HEK293T (cell line): ENCODE data around the gene KCNK16.

Experiments used
- ARNT ChIP-seq: fragments of 450-650 bp; IDR thresholded peaks from 2 replicates; pipeline ENCODE4 v1.6.1; 2017; ENCODE audit warnings: mild to moderate bottlenecking
- BHLHE40 ChIP-seq: fragments of 450-650 bp; IDR thresholded peaks from 2 replicates; pipeline ENCODE4 v1.6.1; 2016; ENCODE audit warnings: mild to moderate bottlenecking, moderate library complexity, borderline replicate concordance
- CTBP1 ChIP-seq: fragments of 450-650 bp; IDR thresholded peaks from 2 replicates; pipeline ENCODE4 v1.6.1; 2016; ENCODE audit warnings: borderline replicate concordance
- ELF4 ChIP-seq: fragments of 450-650 bp; IDR thresholded peaks from 2 replicates; pipeline ENCODE4 v1.6.1; 2017; ENCODE audit warnings: antibody characterized with exemption
- FOXA1 ChIP-seq: fragments of 450-650 bp; IDR thresholded peaks from 2 replicates; pipeline ENCODE4 v1.6.1; 2016; ENCODE audit warnings: mild to moderate bottlenecking
- FOXK2 ChIP-seq: fragments of 450-650 bp; IDR thresholded peaks from 2 replicates; pipeline ENCODE4 v1.6.1; 2016; ENCODE audit warnings: mild to moderate bottlenecking
- FOXM1 ChIP-seq: fragments of 450-650 bp; IDR thresholded peaks from 2 replicates; pipeline ENCODE4 v1.6.1; 2017; ENCODE audit warnings: mild to moderate bottlenecking, borderline replicate concordance
- LEF1 ChIP-seq: fragments of 450-650 bp; IDR thresholded peaks from 2 replicates; pipeline ENCODE4 v1.6.1; 2017; ENCODE audit warnings: mild to moderate bottlenecking, borderline replicate concordance
- NFRKB ChIP-seq: fragments of 450-650 bp; IDR thresholded peaks from 2 replicates; pipeline ENCODE4 v1.6.1; 2016; ENCODE audit warnings: mild to moderate bottlenecking, moderate library complexity
- SP1 ChIP-seq: fragments of 450-650 bp; IDR thresholded peaks from 2 replicates; pipeline ENCODE4 v1.6.1; 2017
- TARDBP ChIP-seq: fragments of 450-650 bp; IDR thresholded peaks from 2 replicates; pipeline ENCODE4 v1.6.1; 2016
- ZNF384 ChIP-seq: fragments of 450-650 bp; IDR thresholded peaks from 2 replicates; pipeline ENCODE4 v1.6.1; 2016
- TF ChIP-seq, protein P1 (sequence below): fragments of 450-650 bp; IDR thresholded peaks from 2 replicates; pipeline ENCODE4 v1.6.1; 2016

DNA sequence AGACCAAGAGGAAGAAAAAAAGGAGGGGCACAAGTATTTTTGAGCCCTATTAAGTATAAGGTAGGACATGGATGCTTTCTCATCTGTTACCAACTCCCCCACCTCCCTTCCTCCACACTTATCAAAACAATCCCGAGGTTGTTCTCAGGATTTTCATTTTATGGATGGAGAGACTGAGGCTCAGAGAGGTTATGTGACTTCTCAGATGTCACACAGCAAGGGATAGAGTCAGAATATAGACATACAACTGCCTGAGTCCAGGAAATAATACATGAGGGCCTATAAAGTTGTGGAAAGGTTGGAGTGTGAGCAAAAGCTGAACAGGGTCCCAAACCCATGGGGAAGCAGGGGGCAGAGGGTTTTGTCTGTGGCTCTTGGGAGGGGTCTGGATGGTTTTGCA lies 27.6 kb downstream of the KCNK16 start:
- TF ChIP-seq FOXK2 (no peak), BHLHE40 (no peak), LEF1 (no peak), FOXM1 (no peak), SP1 (no peak), ELF4 (no peak), NFRKB (no peak), TARDBP (no peak), FOXA1 (no peak), ZNF384 (no peak), ARNT (no peak), CTBP1 (no peak)
- TF ChIP-seq, protein P1, sequence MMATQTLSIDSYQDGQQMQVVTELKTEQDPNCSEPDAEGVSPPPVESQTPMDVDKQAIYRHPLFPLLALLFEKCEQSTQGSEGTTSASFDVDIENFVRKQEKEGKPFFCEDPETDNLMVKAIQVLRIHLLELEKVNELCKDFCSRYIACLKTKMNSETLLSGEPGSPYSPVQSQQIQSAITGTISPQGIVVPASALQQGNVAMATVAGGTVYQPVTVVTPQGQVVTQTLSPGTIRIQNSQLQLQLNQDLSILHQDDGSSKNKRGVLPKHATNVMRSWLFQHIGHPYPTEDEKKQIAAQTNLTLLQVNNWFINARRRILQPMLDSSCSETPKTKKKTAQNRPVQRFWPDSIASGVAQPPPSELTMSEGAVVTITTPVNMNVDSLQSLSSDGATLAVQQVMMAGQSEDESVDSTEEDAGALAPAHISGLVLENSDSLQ, result no peak
